H1 (cell line): ENCODE results near the gene PDZD2. TPM values are rescaled to one million over a fixed set of nuclear protein-coding genes. Genes with fewer than 3 reads are reported as not detected.

Experiments
- CTCF ChIA-PET: fragments of 300-600 bp; sonication (Branson Sonifier 250); formaldehyde crosslinking; loops from one replicate; lab custom pipeline; 2021; ENCODE audit not compliant: partially characterized antibody; lab: Charles Lee
- POLR2A ChIA-PET: fragments of 300-600 bp; sonication (Branson Sonifier 250); formaldehyde crosslinking; loops from one replicate; lab custom pipeline; 2021; ENCODE audit warnings: inconsistent platforms; ENCODE audit not compliant: partially characterized antibody; lab: Charles Lee
- DNase-seq, 2 experiments: peaks; one replicate each; pipeline versions ENCODE4 v3.0.0 to v3.0.0-alpha.2; 2010 to 2022; ENCODE audit warnings: low spot score in 2 of 2, low read depth in 1 of 2, mixed read lengths in 1 of 2
- FAIRE-seq: peaks from 2 replicates; lab custom pipeline; 2011; peaks lifted over from hg19 to GRCh38; lab: Jason Lieb, UNC
- H2AFZ ChIP-seq: 2 replicates; pipeline ENCODE4 v1.8.1; 2012; ENCODE audit warnings: low read length, inconsistent platforms
- H2AK5ac ChIP-seq: 2 replicates; pipeline ENCODE4 v1.6.1; 2013; ENCODE audit warnings: low read depth, low read length
- H2BK120ac ChIP-seq: replicated peaks from 2 replicates; pipeline ENCODE3; 2013; ENCODE audit warnings: low read depth, low read length, inconsistent platforms
- H2BK12ac ChIP-seq: 2 replicates; pipeline ENCODE4 v1.6.1; 2013; ENCODE audit warnings: low read depth, low read length
- H2BK15ac ChIP-seq: 2 replicates; pipeline ENCODE4 v1.6.1; 2013; ENCODE audit warnings: low read length
- H2BK20ac ChIP-seq: 2 replicates; pipeline ENCODE4 v1.6.1; 2013; ENCODE audit warnings: low read length
- H2BK5ac ChIP-seq: 2 replicates; pipeline ENCODE4 v1.6.1; 2013; ENCODE audit warnings: low read depth, low read length
- H3K14ac ChIP-seq: 2 replicates; pipeline ENCODE4 v1.6.1; 2013; ENCODE audit warnings: inconsistent platforms; ENCODE audit not compliant: insufficient read length
- H3K18ac ChIP-seq: 2 replicates; pipeline ENCODE4 v1.6.1; 2013; ENCODE audit warnings: low read length; ENCODE audit errors: extremely low read depth
- H3K23ac ChIP-seq: 2 replicates; pipeline ENCODE4 v1.6.1; 2013; ENCODE audit warnings: inconsistent platforms; ENCODE audit not compliant: insufficient read length
- H3K23me2 ChIP-seq: 2 replicates; pipeline ENCODE4 v1.6.1; 2013; ENCODE audit warnings: low read depth, low read length
- H3K27ac ChIP-seq: 2 replicates; pipeline ENCODE4 v1.6.1; 2011; ENCODE audit warnings: low read depth, low read length, inconsistent platforms
- H3K27me3 ChIP-seq, 4 experiments: replicated peaks in 1 of 4; 1 replicate in 1 of 4; 2 replicates in 3 of 4; pipeline versions ENCODE4 v1.6.1 to v1.8.1; 2011 to 2013; ENCODE audit warnings: low read length in 3 of 4, mild to moderate bottlenecking in 3 of 4, inconsistent platforms in 2 of 4, mixed read lengths in 2 of 4, moderate library complexity in 1 of 4; ENCODE audit not compliant: control insufficient read depth in 3 of 4, insufficient read depth in 3 of 4; ENCODE audit errors: extremely low read depth in 1 of 4
- H3K36me3 ChIP-seq, 4 experiments: 2 replicates each; pipeline versions ENCODE4 v1.6.1 to v1.8.1; 2011 to 2013; ENCODE audit warnings: mild to moderate bottlenecking in 4 of 4, low read length in 3 of 4, moderate library complexity in 2 of 4, control low read depth in 1 of 4, inconsistent platforms in 1 of 4; ENCODE audit not compliant: insufficient read depth in 4 of 4, control insufficient read depth in 2 of 4
- H3K4ac ChIP-seq: replicated peaks from 2 replicates; pipeline ENCODE3; 2013; ENCODE audit warnings: low read length, low read depth, mixed read lengths, inconsistent platforms; ENCODE audit not compliant: insufficient read length
- H3K4me1 ChIP-seq, 4 experiments: replicated peaks in 1 of 4; 1 replicate in 1 of 4; 2 replicates in 3 of 4; pipeline versions ENCODE4 v1.6.1 to v1.8.1; 2011 to 2013; ENCODE audit warnings: low read length in 3 of 4, inconsistent platforms in 2 of 4, mixed read lengths in 1 of 4; ENCODE audit not compliant: insufficient read depth in 4 of 4, control insufficient read depth in 3 of 4
- H3K4me2 ChIP-seq, 2 experiments: 2 replicates each; pipeline versions ENCODE4 v1.6.1 to v1.8.1; 2011 to 2013; ENCODE audit warnings: low read depth in 2 of 2, low read length in 2 of 2, control low read depth in 1 of 2, inconsistent platforms in 1 of 2, mild to moderate bottlenecking in 1 of 2; ENCODE audit not compliant: insufficient read depth in 1 of 2
- H3K4me3 ChIP-seq, 4 experiments: fragments of 200-600, 300-600 bp in 1 of 4; sonication (generic), shearing (Covaris generic), sonication (Bioruptor Twin) in 1 of 4; 2 replicates each; pipeline versions ENCODE4 v1.5.1 to v1.8.1; 2011 to 2016; ENCODE audit warnings: low read length in 4 of 4, low read depth in 3 of 4, control low read depth in 2 of 4, inconsistent platforms in 2 of 4, mild to moderate bottlenecking in 2 of 4, mixed read lengths in 1 of 4, moderate library complexity in 1 of 4; ENCODE audit not compliant: insufficient read depth in 2 of 4; ENCODE audit errors: extremely low read depth in 1 of 4
- H3K56ac ChIP-seq: replicated peaks from 2 replicates; pipeline ENCODE3; 2013; ENCODE audit warnings: low read depth, mild to moderate bottlenecking, mixed read lengths, low read length, inconsistent platforms; ENCODE audit not compliant: insufficient read length
- H3K79me1 ChIP-seq: 2 replicates; pipeline ENCODE4 v1.6.1; 2013; ENCODE audit warnings: low read depth, low read length, control low read depth
- H3K79me2 ChIP-seq, 2 experiments: 2 replicates each; pipeline versions ENCODE4 v1.6.1 to v1.8.1; 2012 to 2013; ENCODE audit warnings: low read length in 2 of 2, mild to moderate bottlenecking in 2 of 2, inconsistent platforms in 1 of 2; ENCODE audit not compliant: insufficient read depth in 2 of 2, control insufficient read depth in 1 of 2
- H3K9ac ChIP-seq, 4 experiments: replicated peaks in 1 of 4; 1 replicate in 1 of 4; 2 replicates in 3 of 4; pipeline versions ENCODE4 v1.6.1 to v1.8.1; 2011 to 2013; ENCODE audit warnings: low read depth in 3 of 4, low read length in 3 of 4, control low read depth in 2 of 4, mild to moderate bottlenecking in 2 of 4, moderate library complexity in 2 of 4, inconsistent platforms in 1 of 4; ENCODE audit errors: extremely low read depth in 1 of 4
- H3K9me3 ChIP-seq, 2 experiments: 2 replicates each; pipeline versions ENCODE4 v1.6.1 to v1.8.1; 2012 to 2013; ENCODE audit warnings: mild to moderate bottlenecking in 2 of 2, moderate library complexity in 2 of 2, control low read depth in 1 of 2, inconsistent platforms in 1 of 2, low read depth in 1 of 2, low read length in 1 of 2, mixed read lengths in 1 of 2; ENCODE audit not compliant: insufficient read depth in 2 of 2
- H4K20me1 ChIP-seq, 2 experiments: replicated peaks in 1 of 2; 2 replicates each; pipeline versions ENCODE3 to v1.8.1; 2011 to 2013; ENCODE audit warnings: inconsistent platforms in 2 of 2, low read length in 2 of 2, mild to moderate bottlenecking in 1 of 2; ENCODE audit not compliant: insufficient read depth in 2 of 2, control insufficient read depth in 1 of 2
- H4K5ac ChIP-seq: 2 replicates; pipeline ENCODE4 v1.6.1; 2013; ENCODE audit warnings: low read length, low read depth, mixed read lengths, inconsistent platforms; ENCODE audit not compliant: insufficient read length
- H4K8ac ChIP-seq: 2 replicates; pipeline ENCODE4 v1.8.0; 2013; ENCODE audit warnings: mild to moderate bottlenecking, moderate library complexity, low read length, inconsistent platforms; ENCODE audit not compliant: insufficient read depth; ENCODE audit errors: extremely low read depth
- H4K91ac ChIP-seq: replicated peaks from 2 replicates; pipeline ENCODE3; 2013; ENCODE audit warnings: low read length, mixed read lengths, inconsistent platforms; ENCODE audit not compliant: insufficient read length
- BRCA1 ChIP-seq: IDR thresholded peaks from 2 replicates; pipeline ENCODE4 v1.6.1; 2012; ENCODE audit warnings: low read depth, low read length, improper control_type of control experiment
- CTBP2 ChIP-seq: IDR thresholded peaks from 2 replicates; pipeline ENCODE4 v1.7.0; 2011; ENCODE audit warnings: borderline replicate concordance, mild to moderate bottlenecking, moderate library complexity, mixed read lengths, low read length; ENCODE audit not compliant: insufficient read depth, insufficient read length
- ZNF274 ChIP-seq: IDR thresholded peaks from 2 replicates; pipeline ENCODE4 v1.7.0; 2012; ENCODE audit warnings: low read length, borderline replicate concordance; ENCODE audit errors: extremely low read depth
- WGBS, 2 experiments: shearing (Covaris generic) in 1 of 2; methylation state at CpG; one replicate each; pipeline versions ENCODE4 v1.1.6 to v1.1.7; 2013 to 2015; ENCODE audit warnings: low lambda C conversion rate in 2 of 2, mixed read lengths in 2 of 2, inconsistent platforms in 1 of 2, low coverage in 1 of 2, missing lambda C conversion rate in 1 of 2; ENCODE audit not compliant: insufficient replicate concordance in 2 of 2, insufficient coverage in 1 of 2, insufficient read length in 1 of 2; ENCODE audit errors: extremely low coverage in 1 of 2, missing lambda C conversion rate in 1 of 2; 5-methylcytosine and 5-hydroxymethylcytosine counted together
- polyA plus RNA-seq, 7 experiments: library from polyadenylated mRNA; depleted of rRNA in 3 of 7; stranded (reverse) in 5 of 7; unstranded in 2 of 7; fragments of >200 nt in 5 of 7; fragments of 200-250 nt in 2 of 7; gene quantifications; 1 replicate in 5 of 7; 2 replicates in 1 of 7; 4 replicates in 1 of 7; pipeline versions ENCODE4 v1.2.1 to v1.2.3, GENCODE V29; 2011 to 2013; ENCODE audit warnings: missing spikeins in 2 of 7, mixed read lengths in 2 of 7
- total RNA-seq: library from RNA; stranded (reverse); fragmentation: NEBNext Ultra II Directional; extraction: Animal tissue kit (Norgen Biotek cat#: 25700); gene quantifications from 2 replicates; pipeline ENCODE4 v1.2.1, GENCODE V29; 2021

PDZD2 gene
- total and polyA plus RNA-seq, 2 of the 8 experiments (the other 6 are each of a cell fraction or from before 2014, with no cell fraction given): 1.2 to 6.8 TPM

GRCh38 chr5:32099486-32100035 lies 460.6 kb downstream of the PDZD2 start:
- no peaks in the 10 kb centered on the region for H3K79me2 ChIP-seq
- peaks cover 2 to 4% of the 10 kb centered on the region in 2 experiments for H4K20me1 ChIP-seq
- H2BK12ac ChIP-seq: no peak overlapping the region
- no peak overlapping the region for H3K18ac ChIP-seq
- no peaks in the 10 kb centered on the region for H3K4me1 ChIP-seq
- POLR2A ChIA-PET: no interaction called here
- H3K4me3 ChIP-seq: no peak overlapping the region
- no peak overlapping the region for H2AK5ac ChIP-seq
- H3K56ac ChIP-seq: no peak overlapping the region
- DNase-seq (peak in 1 of 2 experiments; percentile 32), FAIRE-seq (no peak)
- no peak overlapping the region for H3K4ac ChIP-seq
- H4K5ac ChIP-seq: no peak overlapping the region
- H2BK15ac ChIP-seq: no peak overlapping the region
- no peak overlapping the region for H2BK20ac ChIP-seq
- H3K27me3 ChIP-seq: no peaks in the 10 kb centered on the region; a peak in 1 of 7 replicates
- H3K9ac ChIP-seq: no peak overlapping the region
- no peak overlapping the region for H3K27ac ChIP-seq
- no peak overlapping the region for H2AFZ ChIP-seq
- no peak overlapping the region for H3K4me2 ChIP-seq
- no peaks in the 10 kb centered on the region for H3K23me2 ChIP-seq
- no peak overlapping the region for H4K91ac ChIP-seq
- no peak overlapping the region for H3K23ac ChIP-seq
- CTCF ChIA-PET: interaction anchor here (1.0 to 1.9 kb wide), 6 partner anchors 9 to 275 kb away, joined by 3 to 5 read pairs (median 3); no protein-coding TSS in a partner anchor
- no peak overlapping the region for H3K14ac ChIP-seq
- no peaks in the 10 kb centered on the region; the same call in 1 of the 2 replicates for H3K79me1 ChIP-seq
- no peak overlapping the region for H4K8ac ChIP-seq
- H3K9me3 ChIP-seq: no peaks in the 10 kb centered on the region
- peaks cover 3 to 31% (median 14%) of the 10 kb centered on the region in 4 experiments for H3K36me3 ChIP-seq
- WGBS, 2 experiments: 87% methylated on average over 8 of the region's 9 CpGs; no CpG with 5 or more reads in 1 of the 2 experiments
- H2BK120ac ChIP-seq: no peak overlapping the region
- H2BK5ac ChIP-seq: no peak overlapping the region
- no peak for TF ChIP-seq BRCA1
- TF ChIP-seq ZNF274: no peak
- no peak for TF ChIP-seq CTBP2
